GF-D8 (cell line): ENCODE measurements around the gene DYDC1.
"Not testable (repeated sequence)": the region's sequence is repeated elsewhere in the genome, so short reads cannot be mapped to it uniquely, and the experiment has no call there.

Source experiments
- DNase-seq: peaks from one replicate; lab custom pipeline; 2025; lab: John Stamatoyannopoulos, UW

DYDC1 gene

DNA sequence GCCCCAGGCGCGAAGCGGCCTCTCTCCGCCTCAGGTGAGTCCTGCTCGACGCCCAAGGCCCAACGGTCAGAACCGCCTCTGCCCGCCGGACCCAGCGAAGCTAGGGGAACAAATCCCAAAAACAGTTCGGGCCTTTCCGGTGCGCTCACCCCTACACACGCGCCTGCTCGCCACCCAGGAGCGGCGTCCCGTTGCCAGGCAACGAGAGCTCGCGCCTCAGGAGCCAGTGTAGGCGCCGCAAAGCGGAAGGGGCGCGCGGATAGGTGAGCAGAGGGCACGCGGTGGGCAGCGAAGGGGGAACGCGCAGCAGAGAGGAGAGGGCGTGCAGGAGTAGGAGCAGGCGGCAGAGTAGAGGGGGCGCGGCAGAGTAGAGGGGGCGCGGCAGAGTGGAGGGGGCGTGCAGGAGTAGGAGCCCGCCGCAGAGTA is at the start of gene DYDC1, which contains the start of gene DYDC2:
DYDC1 (minus strand) TSS at position 193 of the 426 bp plus-strand sequence. CDS start 4,154 bp downstream, outside the sequence.
DYDC2 (plus strand) TSS at position 219 of the 426 bp plus-strand sequence. CDS start 5,663 bp downstream, outside the sequence.
- DNase-seq: no peak

DNA sequence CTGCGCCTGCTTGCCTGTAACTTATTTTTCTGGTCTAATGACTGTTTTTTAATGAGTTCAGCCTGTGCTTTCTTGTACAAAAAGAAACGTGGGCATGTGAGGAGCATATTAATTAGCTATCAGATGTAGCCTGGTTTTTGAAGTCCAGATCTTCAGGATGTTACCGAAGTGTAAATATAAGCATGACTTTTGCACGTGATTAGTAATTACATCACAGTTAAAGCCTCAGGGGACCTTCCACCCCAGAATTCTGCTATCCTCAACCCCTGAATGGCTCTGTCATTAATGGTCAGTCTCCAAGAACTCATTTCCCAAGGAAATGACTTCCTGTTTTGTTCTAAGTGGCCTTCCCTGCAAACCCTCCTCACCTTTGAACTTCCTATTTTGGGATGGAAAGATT is 49.6 kb upstream of the DYDC1 start:
- DNase-seq: no peak

DNA sequence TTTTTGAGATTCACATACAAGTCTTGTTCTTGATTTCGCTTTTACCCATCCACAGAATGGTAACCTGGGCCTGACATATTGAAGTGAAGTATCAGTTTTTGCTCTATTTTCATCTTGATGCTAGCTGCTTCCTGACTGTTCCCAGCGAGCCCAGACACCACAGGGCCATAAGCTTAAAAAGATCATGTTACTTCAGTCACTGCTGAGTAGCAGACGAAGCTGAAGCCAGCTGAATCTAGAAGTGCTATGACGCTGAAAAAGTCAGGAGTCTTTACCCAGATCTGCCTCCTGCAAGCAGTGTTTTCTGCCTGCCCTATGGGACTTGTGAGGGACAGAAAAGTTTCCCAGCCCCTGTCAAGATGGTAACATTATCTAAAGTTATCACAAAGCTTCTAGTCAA is 49.1 kb upstream of the DYDC1 start:
- DNase-seq: no peak

DNA sequence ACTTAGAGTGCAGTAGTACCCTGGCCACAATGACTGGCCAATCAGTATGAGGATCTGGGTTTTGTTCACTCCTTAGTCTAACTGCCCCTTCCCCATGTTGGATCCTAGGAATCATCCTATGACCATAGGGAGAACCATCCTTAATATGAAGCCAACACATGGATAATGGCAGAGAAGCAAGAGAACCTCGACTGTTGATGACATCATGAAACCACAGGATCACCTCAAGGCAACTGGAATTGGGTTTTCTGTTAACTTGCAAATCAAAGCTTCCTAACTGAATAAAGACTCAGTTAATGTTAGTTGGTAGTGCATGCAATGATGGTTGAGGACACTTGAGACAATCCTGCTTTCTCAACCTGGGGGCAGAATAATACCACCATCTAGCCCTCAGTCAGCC is 48.5 kb upstream of the DYDC1 start:
- no peak for DNase-seq

DNA sequence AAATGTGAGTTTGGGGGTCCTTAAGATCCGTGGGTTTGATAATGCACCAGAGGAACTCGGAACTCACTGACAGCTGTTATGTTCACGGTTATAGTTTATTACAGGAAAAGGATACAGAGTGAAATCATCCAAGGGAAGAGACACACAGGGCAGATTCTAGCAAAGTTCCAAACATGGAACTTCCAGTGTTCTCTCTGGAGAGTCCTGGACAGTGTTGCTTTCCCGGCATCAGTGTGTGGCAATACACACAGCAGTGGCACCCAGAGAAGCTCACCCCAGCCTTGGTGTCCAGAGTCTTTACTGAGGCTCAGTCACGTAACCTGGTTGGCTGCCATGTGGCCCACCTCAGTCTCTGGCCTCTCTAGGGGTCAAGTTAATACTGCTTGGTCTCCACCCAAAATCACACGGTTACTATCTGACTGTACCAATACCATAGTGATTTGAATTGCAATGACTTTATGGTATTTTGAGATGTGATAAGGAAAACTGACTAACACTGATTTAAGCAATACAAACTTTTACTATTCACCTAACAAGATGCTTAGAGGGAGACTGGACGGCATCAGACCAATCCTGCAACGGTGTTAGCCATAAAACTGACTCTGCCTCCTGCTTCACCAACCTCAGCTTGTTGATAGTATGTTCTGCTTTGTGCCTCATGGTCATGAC is 43.7 kb upstream of the DYDC1 start:
- no peak for DNase-seq

DNA sequence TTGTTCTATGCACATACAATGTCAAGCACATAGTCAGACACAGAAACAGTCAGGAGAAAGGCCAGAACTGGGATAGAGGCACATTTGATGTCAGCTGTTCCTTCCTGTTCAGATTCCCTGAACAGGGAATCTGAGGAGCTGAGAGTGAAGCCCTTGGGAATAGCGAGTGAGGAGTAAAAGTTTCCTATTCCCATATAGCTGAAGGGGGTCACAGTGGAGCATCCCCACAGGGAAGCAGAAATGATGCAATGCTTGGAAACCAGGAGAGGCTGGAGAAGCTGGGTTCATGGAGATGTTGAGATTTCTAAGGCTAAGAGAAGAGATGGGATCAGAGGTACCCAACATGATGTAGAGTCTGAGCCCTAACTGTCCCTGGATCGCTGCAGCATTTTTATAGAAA is 40.5 kb upstream of the DYDC1 start:
- DNase-seq: no peak

DNA sequence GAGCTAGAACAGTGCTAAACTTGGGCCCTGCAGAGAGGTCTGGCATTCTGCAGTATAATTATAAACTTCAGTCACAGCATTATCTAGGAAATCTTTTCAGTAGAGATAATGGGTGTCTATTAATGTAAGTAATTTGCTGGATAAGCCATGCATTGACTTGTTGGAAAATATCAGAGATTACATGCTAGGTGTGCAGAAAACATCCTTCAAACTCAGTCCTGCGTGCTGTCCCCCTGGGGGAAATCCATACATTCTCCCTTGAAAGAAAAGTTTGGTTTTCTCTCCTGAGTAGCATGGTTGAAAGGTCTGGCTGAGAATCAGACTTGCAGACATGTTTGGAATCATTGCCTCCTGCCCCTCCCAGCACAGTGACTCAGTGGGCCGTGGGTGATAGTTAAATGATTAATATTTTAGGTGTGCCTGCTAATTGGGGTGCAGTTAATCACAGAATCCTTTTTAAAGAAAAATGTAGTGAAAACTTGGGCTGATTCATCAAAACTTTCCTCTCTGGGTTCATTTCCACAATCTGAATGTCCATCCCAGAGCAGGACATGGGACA is 37.9 kb upstream of the DYDC1 start:
- DNase-seq: no peak

DNA sequence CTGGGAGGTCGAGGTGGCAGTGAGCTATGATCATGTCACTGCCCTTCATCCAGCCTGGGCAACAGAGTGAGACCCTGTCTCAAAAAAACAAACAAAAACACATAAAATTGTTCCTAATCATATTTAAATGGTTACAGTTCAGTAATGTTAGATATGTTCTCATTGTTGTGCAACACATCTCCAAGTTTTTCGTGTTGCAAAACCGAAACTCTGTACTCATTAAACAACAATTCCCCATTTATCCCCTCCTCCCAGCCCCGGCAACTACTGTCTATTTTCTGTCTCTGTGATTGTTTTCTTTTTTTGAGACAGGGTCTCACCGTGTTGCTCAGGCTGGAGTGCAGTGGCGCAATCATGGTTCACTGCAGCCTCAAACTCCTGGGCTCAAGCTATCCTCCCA is 35.7 kb upstream of the DYDC1 start:
- DNase-seq: no peak

DNA sequence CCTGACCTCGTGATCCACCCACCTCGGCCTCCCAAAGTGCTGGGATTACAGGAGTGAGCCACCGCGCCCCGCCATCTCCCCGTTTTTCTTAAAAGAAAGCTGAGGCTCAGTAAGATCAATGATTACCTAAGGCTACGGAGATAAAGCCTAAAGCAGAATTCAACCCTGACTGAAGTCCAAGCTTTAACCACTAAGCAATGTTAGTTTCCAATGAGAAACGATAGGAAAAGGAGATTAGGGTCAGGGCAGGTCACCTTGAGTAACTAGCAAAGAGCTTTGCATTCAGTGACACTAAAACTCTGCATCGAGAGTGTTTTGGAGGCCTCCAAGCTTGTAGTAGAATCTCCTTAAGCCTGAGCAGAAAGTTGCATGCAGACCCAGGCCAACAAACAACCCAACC is 34.2 kb upstream of the DYDC1 start:
- no peak for DNase-seq

DNA sequence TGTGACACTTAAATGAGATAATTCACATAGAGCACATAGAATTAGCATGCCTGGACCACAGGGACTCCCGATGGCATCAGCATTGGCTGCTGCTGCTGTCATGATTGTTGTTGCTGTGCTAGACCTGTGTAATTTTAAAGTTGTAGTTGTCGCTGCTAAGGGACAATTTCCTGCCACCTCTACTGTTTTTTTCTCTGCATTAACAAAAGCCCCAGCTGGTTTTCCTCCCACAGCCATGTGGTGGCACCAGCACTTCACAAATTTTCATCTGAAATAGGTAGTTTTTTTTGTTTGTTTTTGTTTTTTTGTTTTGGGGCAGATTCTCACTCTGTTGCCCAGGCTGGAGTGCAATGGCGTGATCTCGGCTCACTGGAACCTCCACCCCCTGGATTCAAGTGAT is 26.4 kb upstream of the DYDC1 start:
- DNase-seq: no peak

DNA sequence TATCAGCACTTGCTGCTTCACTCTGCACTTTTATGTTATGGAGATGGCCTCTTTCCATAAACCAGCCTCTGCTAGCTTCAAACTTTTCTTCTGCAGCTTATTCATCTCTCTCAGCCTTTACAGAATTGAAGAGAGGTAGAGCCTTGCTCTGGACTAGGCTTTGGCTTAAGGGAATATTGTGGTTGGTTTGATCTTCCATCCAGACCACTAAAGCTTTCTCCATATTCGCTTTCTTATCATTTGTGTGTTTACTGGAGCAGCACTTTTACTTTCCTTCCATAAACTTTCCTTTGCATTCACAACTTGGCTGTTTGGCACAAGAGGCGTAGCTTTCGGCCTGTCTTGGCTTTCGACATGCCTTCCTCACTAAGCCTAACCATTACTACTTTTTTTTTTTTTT is 23.6 kb upstream of the DYDC1 start:
- no peak for DNase-seq

DNA sequence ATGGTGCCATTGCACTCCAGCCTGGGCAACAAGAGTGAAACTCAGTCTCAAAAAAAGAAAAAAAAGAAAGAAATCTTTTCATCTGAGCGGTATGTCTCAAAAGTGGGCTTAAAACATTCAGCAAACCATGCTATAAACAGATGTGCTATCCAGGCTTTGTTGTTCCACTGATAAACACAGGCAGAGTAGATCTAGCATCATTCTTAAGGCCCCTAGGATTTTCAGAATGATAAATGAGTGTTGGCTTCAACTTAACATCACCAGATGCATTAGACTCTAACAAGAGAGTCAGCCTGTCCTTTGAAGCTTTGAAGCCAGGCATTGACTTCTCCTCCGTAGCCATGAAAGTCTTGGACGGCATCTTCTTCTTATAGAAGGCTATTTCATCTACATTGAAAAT is 23.1 kb upstream of the DYDC1 start:
- DNase-seq: no peak

DNA sequence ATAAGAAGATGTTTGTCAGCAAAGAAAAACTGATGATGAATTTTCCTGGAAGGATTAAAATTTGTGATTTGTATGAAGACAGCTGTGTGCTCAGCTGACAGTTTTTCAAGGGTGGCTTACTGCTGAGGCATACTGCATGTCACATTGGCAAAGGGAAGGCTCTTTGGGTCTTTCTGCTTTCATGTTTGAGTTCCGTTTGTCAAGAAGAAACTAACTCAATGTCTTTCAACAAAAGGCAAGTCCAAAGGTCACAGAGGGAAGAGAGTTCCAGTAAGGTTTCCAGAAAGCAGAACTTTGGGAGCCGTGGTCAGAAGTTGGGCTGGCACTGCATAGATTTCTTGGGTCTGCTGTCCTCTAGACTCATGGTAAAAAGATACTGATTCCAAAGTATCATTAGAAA is 16.9 kb upstream of the DYDC1 start:
- DNase-seq: no peak

DNA sequence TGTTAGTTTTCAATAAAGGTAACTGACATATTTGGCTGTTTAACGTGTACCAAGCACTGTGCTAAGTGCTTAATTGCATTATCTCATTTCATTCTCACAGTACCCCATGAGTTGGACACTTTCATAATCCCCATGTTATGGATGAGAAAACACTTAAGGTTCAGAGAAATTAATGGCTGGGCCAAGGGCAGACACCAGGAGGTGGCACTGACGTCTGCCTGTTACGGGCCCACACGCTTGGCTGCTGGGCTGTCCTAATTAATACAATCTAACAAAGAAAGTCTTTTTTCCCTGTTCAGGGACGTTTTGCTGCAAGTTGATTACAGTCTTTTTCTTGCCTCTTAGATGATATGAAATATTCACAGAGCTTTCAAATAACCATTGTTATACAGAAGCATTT is 16.1 kb upstream of the DYDC1 start:
- DNase-seq: no peak

DNA sequence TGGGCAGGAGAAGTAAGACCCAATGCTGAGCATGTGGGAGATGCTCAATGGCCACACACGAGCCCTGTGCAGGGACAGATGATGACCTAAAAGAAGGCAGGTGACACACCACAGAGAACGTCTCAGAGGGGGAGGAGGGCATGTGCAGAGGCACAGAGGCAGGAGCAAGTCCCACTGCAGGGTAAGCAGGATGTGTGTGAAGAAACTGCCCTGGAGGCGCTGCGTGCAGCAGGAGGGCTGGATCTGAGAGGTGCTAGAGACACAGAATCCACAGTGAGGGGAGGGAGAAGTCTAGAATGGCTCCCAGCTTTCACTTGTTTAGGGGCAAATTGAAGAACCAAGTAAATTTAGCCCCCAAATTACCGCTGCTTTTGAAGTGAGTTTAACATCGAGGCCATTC is 14.9 kb upstream of the DYDC1 start:
- no peak for DNase-seq

DNA sequence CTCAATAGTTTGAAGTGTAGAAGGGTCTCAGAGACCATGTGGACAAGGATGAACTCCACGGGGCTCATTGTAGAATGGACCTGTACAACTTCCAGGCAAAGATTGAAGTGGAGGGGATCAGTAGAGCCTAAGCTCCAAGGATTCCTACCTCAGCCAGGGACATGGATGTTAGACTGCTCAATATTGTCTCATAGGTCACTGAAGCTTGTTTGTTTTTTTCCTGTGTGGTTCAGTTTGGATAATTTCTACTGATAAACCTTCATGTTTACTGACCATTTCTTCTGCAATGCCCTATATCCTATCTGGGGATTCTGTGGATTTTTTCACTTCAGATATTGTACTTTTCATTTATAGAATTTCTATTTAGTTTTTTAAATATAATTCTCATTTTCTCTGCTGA is 9.0 kb upstream of the DYDC1 start:
- DNase-seq: no peak

DNA sequence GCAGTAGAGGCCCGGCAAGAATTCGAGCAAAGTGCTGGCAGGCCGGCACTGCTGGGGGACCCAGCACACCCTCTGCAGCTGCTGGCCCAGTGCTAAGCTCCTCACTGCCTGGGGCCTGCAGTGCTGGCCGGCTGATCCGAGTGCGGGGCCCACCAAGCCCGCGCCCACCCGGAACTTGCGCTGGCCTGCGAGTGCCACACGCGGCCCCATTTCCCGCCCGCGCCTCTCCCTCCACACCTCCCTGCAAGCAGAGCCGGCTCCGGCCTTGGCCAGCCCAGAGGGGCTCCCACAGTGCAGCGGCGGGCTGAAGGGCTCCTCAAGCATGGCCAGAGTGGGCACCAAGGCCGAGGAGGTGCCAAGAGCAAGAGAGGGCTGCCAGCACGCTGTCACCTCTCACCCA is 3.1 kb upstream of the DYDC1 start:
- no peak for DNase-seq

DNA sequence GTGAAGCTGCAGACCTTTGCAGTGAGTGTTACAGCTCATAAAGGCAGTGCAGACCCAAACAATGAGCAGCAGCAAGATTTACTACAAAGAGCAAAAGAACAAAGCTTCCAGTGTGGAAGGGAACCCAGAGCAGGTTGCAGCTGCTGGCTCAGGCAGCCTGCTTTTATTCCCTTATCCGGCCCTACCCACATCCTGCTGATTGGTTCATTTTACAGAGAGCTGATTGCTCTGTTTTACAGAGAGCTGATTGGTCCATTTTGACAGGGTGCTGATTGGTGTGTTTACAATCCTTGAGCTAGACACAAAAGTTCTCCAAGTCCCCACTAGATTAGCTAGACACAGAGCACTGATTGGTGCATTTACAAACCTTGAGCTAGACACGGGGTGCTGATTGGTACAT is 2.4 kb upstream of the DYDC1 start:
- not testable (repeated sequence) for DNase-seq

DNA sequence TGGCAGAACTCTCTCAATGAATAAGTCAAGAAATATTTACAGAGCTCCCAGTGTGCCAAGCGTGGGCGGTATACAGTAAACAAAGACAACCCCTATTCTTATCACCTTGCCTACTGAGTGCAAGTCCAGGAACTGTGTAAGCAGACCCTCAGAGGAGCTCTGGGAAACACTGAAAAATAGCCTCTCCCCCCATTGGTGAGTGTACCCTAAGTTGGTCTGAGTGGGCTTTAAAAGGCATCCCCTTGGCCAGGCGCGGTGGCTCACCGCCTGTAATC is 1.2 kb upstream of the DYDC1 start:
- no peak for DNase-seq

DNA sequence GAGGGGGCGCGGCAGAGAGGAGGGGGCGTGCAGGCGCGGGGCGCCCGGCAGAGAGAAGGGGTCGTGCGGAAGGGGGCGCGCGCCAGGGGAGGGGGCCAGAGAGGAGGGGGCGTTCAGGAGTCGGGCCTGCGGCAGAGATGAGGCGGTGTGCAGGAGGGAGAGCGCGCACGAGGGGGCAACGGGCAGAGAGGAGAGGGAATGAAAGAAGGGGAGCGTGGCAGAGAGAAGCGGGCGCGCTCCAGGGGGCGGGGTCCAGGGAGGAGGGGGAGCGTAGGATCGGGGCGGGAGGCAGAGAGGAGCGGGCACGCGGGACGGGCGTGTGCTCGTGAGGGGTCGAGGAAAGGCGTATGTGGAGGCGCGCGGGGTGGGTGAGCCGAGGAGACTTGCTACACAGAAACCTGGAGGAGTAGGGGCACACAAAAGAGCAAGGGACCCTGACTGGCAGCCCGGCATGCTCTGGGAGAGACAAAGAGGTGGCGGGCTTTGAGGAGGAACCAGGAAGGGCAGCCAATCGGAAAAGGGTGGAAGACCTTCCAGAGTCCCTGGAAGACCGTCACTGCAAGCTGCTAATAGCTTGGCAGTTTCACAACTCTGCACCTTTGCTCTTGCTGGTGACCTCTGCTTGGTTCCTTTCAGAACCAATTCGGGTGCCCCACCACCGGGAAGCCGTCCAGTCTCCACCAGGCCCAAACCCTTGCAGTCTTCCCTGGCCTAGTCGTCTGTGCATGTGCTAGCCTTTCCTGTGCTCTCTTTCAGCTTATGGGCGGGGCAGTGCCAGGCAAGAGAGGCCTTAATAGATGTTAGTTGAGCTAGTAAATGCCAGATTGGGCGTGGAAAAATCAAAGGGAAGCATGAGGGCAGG is 665 bp upstream of the DYDC1 start:
- no peak for DNase-seq

DNA sequence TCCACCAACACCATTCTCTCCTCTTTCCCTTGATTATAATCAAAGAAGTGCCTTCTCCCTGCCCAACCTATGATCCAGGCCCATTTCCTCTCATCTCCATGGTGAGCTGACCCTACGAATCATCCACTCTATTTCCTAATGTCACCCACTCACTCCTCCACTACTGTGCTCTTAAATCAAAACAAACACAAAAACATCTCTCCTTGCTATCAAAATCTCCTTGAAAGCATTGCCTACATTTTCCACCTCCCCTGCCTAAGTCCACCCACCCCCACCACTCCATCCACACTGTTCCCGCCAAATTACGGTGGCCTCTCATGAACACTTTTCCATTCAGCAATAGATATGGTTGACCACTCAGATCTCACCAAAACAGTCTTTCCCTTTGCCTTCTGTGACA is 5.3 kb downstream of the DYDC1 start:
- DNase-seq: no peak

DNA sequence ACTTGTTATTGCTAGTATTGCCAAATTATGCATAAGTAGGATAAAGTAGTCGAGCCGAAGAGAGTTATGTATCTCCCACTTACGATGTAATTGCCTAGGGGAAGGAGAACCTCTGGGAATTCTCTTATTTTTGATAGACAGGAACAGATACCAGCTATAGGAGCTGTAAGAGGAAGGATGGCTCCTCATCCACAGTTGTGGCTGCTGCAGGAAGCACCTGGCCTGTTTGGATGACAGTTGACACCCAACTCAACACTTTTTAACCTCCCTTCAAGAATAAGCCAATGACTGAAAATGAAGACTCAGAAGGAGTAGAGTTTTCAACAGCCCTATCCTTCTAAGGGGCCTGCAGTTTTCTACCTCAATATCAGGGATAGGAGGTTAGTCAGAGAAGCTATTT is 6.3 kb downstream of the DYDC1 start:
- no peak for DNase-seq

DNA sequence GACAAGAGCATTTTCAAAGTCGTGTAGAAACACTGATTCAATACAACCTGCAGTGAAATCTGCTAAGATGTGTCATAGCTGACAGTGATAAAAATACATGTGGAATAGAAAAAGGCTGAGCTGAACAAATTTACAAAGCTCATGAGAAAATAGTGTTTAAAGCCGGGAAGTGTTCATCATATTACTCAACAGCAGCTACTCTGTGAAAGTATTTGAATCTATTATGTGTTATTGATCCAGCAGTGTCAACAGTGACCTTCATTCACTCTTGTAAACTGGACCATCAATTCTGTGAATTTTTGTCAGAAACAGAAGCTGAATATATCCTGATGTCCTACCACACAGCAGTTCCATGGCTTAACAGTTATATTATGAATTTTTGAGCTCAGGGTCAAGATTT is 11.6 kb downstream of the DYDC1 start:
- DNase-seq: no peak
